BJ (cell line): ENCODE results near the gene NRM. TPM values are rescaled to one million over a fixed set of nuclear protein-coding genes. Genes with fewer than 3 reads are reported as not detected.

Experiments
- CTCF ChIA-PET: fragments of 350-600 bp; formaldehyde crosslinking; extraction: SDS; loops from one replicate; lab custom pipeline; 2021; ENCODE audit warnings: antibody characterized with exemption, inconsistent platforms; lab: Yijun Ruan, JAX
- POLR2A ChIA-PET: fragments of 300-600 bp; sonication (Branson Sonifier 250); formaldehyde crosslinking; extraction: SDS; loops from one replicate; lab custom pipeline; 2021; ENCODE audit warnings: antibody characterized with exemption; lab: Charles Lee
- DNase-seq: peaks from one replicate; pipeline ENCODE4 v3.0.0-alpha.2; 2011; ENCODE audit warnings: low read depth
- H3K27me3 ChIP-seq: 2 replicates; pipeline ENCODE4 v1.6.0; 2011; ENCODE audit warnings: low read length; ENCODE audit not compliant: control insufficient read depth, insufficient read depth
- H3K36me3 ChIP-seq: 2 replicates; pipeline ENCODE4 v1.5.1; 2011; ENCODE audit warnings: low read length; ENCODE audit not compliant: control insufficient read depth, insufficient read depth
- H3K4me3 ChIP-seq: 2 replicates; pipeline ENCODE4 v1.5.1; 2011; ENCODE audit warnings: low read depth, mild to moderate bottlenecking, control low read depth, low read length
- polyA plus RNA-seq: library from polyadenylated mRNA; depleted of rRNA; stranded (reverse); fragments of >200 nt; gene quantifications from 2 replicates; pipeline ENCODE4 v1.2.3, GENCODE V29; 2011
- TF ChIP-seq, protein P1 (sequence below): IDR thresholded peaks from 2 replicates; pipeline ENCODE4 v1.5.1; 2011; ENCODE audit warnings: low read depth, mild to moderate bottlenecking, control low read depth, inconsistent platforms, low read length, moderate library complexity; ENCODE audit not compliant: insufficient read depth

NRM gene
- polyA plus RNA-seq, 1 experiment = 19.7 TPM

DNA sequence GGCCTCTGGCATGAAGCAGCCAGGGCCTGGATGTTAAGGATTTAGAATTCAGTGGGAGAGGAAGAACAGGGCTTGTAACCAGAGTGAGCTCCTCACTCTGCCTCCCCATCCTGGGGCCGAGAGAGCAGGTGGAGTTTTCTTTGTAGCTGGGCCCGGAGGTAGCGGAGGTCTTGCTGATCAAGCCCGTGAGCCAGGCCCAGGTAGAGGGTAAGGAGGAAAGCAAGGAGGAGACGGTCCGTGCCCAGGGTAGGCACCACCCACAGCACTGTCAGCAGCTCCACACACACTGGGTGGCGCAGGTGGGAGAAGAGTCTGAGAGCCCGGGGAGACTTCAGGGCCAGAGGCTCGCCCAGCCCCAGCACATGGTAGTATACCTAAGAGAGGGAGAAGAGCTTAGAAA, 2.2 kb downstream of the NRM start:
- no peaks in the 10 kb centered on the region for H3K27me3 ChIP-seq
- no peak for DNase-seq
- TF ChIP-seq, protein P1, sequence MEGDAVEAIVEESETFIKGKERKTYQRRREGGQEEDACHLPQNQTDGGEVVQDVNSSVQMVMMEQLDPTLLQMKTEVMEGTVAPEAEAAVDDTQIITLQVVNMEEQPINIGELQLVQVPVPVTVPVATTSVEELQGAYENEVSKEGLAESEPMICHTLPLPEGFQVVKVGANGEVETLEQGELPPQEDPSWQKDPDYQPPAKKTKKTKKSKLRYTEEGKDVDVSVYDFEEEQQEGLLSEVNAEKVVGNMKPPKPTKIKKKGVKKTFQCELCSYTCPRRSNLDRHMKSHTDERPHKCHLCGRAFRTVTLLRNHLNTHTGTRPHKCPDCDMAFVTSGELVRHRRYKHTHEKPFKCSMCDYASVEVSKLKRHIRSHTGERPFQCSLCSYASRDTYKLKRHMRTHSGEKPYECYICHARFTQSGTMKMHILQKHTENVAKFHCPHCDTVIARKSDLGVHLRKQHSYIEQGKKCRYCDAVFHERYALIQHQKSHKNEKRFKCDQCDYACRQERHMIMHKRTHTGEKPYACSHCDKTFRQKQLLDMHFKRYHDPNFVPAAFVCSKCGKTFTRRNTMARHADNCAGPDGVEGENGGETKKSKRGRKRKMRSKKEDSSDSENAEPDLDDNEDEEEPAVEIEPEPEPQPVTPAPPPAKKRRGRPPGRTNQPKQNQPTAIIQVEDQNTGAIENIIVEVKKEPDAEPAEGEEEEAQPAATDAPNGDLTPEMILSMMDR = no peak
- CTCF ChIA-PET = interaction anchor here (0.8 to 3.6 kb wide), 5 partner anchors 10 to 132 kb away, joined by 3 to 22 read pairs (median 6); partner anchors contain the start of gene DHX16
- no peak overlapping the region for H3K4me3 ChIP-seq
- POLR2A ChIA-PET = no interaction called here
- H3K36me3 ChIP-seq = peaks cover 3% of the 10 kb centered on the region

GRCh38 chr6:30687659-30688431, 2.9 kb downstream of the NRM start:
- Histone ChIP-seq H3K27me3 (no peaks in the 10 kb centered on the region), H3K36me3 (peaks cover 3% of the 10 kb centered on the region), H3K4me3 (peak overlapping the region; percentile 87)
- CTCF ChIA-PET = interaction anchor here (0.7 to 3.6 kb wide), 9 partner anchors 9 to 228 kb away, joined by 3 to 22 read pairs (median 3); partner anchors contain the start of gene DHX16
- TF ChIP-seq, protein P1 = peak; percentile 42
- POLR2A ChIA-PET = interaction anchor here (0.6 kb wide), 1 partner anchor 36 kb away, joined by 5 read pairs; no protein-coding TSS in a partner anchor
- no peak for DNase-seq

- H3K36me3 ChIP-seq = peaks cover 3% of the 10 kb centered on the region
- ChIA-PET POLR2A (interaction anchor here (0.6 kb wide), 1 partner anchor 35 kb away, joined by 5 read pairs; no protein-coding TSS in a partner anchor), CTCF (interaction anchor here (0.7 to 3.6 kb wide), 7 partner anchors 8 to 229 kb away, joined by 3 to 22 read pairs (median 3); no protein-coding TSS in a partner anchor)
- H3K4me3 ChIP-seq = peak overlapping the region; percentile 87
- peak; percentile 88 for DNase-seq
- no peaks in the 10 kb centered on the region for H3K27me3 ChIP-seq
- TF ChIP-seq, protein P1 = no peak
Measured at GRCh38 chr6:30686908-30687658, 3.7 kb downstream of the NRM start.

- ChIA-PET POLR2A (no interaction called here), CTCF (interaction anchor here (1.1 to 17.2 kb wide), 4 partner anchors 11 to 144 kb away, joined by 3 to 387 read pairs (median 4); partner anchors contain the start of genes MDC1 and TUBB)
- no peaks in the 10 kb centered on the region for H3K27me3 ChIP-seq
- TF ChIP-seq, protein P1 = no peak
- DNase-seq = no peak
- H3K36me3 ChIP-seq = peaks cover 3% of the 10 kb centered on the region
- peak within 1 kb of the TSS; percentile 87 for H3K4me3 ChIP-seq
Measured at GRCh38 chr6:30686009-30686907, 4.5 kb downstream of the NRM start, which contains the start of gene PPP1R18. Gene PPP1R18 (minus strand): TSS chr6:30686645. CDS start chr6:30686018, 627 bp downstream.
